Fibroblast of lung (primary cell): ENCODE measurements around the gene MYRIP. TPM values are rescaled to one million over a fixed set of nuclear protein-coding genes. Genes with fewer than 3 reads are reported as not detected.
A peak's percentile ranks its signal among the peaks of the same experiment; 100 is the strongest.

Experiments
- DNase-seq, 2 donors: peaks; one replicate each; pipeline versions ENCODE4 v3.0.0 to v3.0.0-alpha.2; 2010; ENCODE audit warnings: low read depth in 2 of 2
- H2AFZ ChIP-seq: 2 replicates; pipeline ENCODE4 v1.5.1; 2012; ENCODE audit warnings: low read length, control low read depth, inconsistent platforms
- H3K27ac ChIP-seq: 2 replicates; pipeline ENCODE4 v1.5.1; 2011; ENCODE audit warnings: low read length, control low read depth; ENCODE audit not compliant: insufficient read depth
- H3K27me3 ChIP-seq: 2 replicates; pipeline ENCODE4 v1.5.1; 2011; ENCODE audit warnings: mild to moderate bottlenecking, low read length; ENCODE audit not compliant: control insufficient read depth, insufficient read depth
- H3K36me3 ChIP-seq: 2 replicates; pipeline ENCODE4 v1.5.1; 2011; ENCODE audit warnings: low read length; ENCODE audit not compliant: control insufficient read depth, insufficient read depth
- H3K4me1 ChIP-seq: 2 replicates; pipeline ENCODE4 v1.5.1; 2011; ENCODE audit warnings: low read length; ENCODE audit not compliant: control insufficient read depth, insufficient read depth; ENCODE audit errors: extremely low read depth
- H3K4me2 ChIP-seq: 2 replicates; pipeline ENCODE4 v1.5.1; 2011; ENCODE audit warnings: low read length, control low read depth; ENCODE audit not compliant: insufficient read depth; ENCODE audit errors: extremely low read depth
- H3K4me3 ChIP-seq, 4 experiments: fragments of 200-600 bp in 1 of 4; sonication (generic) in 1 of 4; replicated peaks in 1 of 4; 2 replicates each; pipeline ENCODE4 v1.5.1; 2011 to 2016; ENCODE audit warnings: low read length in 4 of 4, low read depth in 3 of 4, mild to moderate bottlenecking in 3 of 4, control low read depth in 2 of 4, inconsistent platforms in 1 of 4, mixed read lengths in 1 of 4; ENCODE audit not compliant: insufficient read depth in 1 of 4; ENCODE audit errors: control extremely low read depth in 1 of 4
- H3K79me2 ChIP-seq: 2 replicates; pipeline ENCODE4 v1.5.1; 2012; ENCODE audit warnings: mild to moderate bottlenecking, low read length, inconsistent platforms; ENCODE audit not compliant: control insufficient read depth, insufficient read depth
- H3K9ac ChIP-seq: 2 replicates; pipeline ENCODE4 v1.5.1; 2011; ENCODE audit warnings: mild to moderate bottlenecking, low read length, control low read depth; ENCODE audit not compliant: insufficient read depth
- H3K9me3 ChIP-seq: 2 replicates; pipeline ENCODE4 v1.5.1; 2012; ENCODE audit warnings: low read depth, low read length; ENCODE audit not compliant: control insufficient read depth, insufficient read depth
- H4K20me1 ChIP-seq: 2 replicates; pipeline ENCODE4 v1.5.1; 2011; ENCODE audit warnings: low read length; ENCODE audit not compliant: control insufficient read depth, insufficient read depth; ENCODE audit errors: extremely low read depth
- CTCF ChIP-seq, 2 donors: IDR thresholded peaks in 1 of 2; conservative IDR thresholded peaks in 1 of 2; 1 replicate in 1 of 2; 2 replicates in 1 of 2; pipeline ENCODE4 v1.5.1; 2011 to 2012; ENCODE audit warnings: low read length in 2 of 2, control low read depth in 1 of 2, inconsistent platforms in 1 of 2, low read depth in 1 of 2, mild to moderate bottlenecking in 1 of 2
- EZH2 ChIP-seq: IDR thresholded peaks from 2 replicates; pipeline ENCODE4 v1.5.1; 2012; ENCODE audit warnings: low read length, control low read depth, mild to moderate bottlenecking; ENCODE audit errors: missing control alignments
- polyA plus RNA-seq, 2 donors: library from polyadenylated mRNA; depleted of rRNA in 1 of 2; stranded (reverse) in 1 of 2; unstranded in 1 of 2; fragments of >200 nt; gene quantifications; 2 replicates each; pipeline ENCODE4 v1.2.1, GENCODE V29; 2011 to 2012; ENCODE audit warnings: missing spikeins in 1 of 2
- total RNA-seq: library from RNA; depleted of rRNA; stranded (reverse); fragments of >200 nt; gene quantifications from 2 replicates; pipeline ENCODE4 v1.2.1, GENCODE V29; 2014

Gene MYRIP
- total and polyA plus RNA-seq, 2 donors (not counting 1 experiment from before 2014, with no cell fraction given), result 0.02 TPM; not detected in 1

- Histone ChIP-seq H2AFZ (no peak overlapping the region), H3K36me3 (no peaks in the 10 kb centered on the region), H3K4me2 (no peak overlapping the region), H3K4me1 (no peaks in the 10 kb centered on the region), H3K79me2 (no peaks in the 10 kb centered on the region), H3K9me3 (no peaks in the 10 kb centered on the region), H3K9ac (no peak overlapping the region), H3K27ac (no peak overlapping the region), H4K20me1 (no peaks in the 10 kb centered on the region), H3K4me3 (no peak overlapping the region), H3K27me3 (peaks cover 27% of the 10 kb centered on the region)
- DNase-seq, result no peak
- TF ChIP-seq EZH2 (no peak), CTCF (conservative IDR thresholded peaks at IDR 0.05 in 1 of 2, IDR thresholded peaks at IDR 0.05 in 1 of 2; ENCODE audit: low read depth in 1 of 2, low read length in 2 of 2) (no peak)
Observed at GRCh38 chr3:39806820-39807219, 2.6 kb upstream of the MYRIP start.

- DNase-seq, result no peak
- peak overlapping the region in 1 of 4 experiments; percentile 32 for H3K4me3 ChIP-seq
- no peaks in the 10 kb centered on the region for H3K79me2 ChIP-seq
- H3K9me3 ChIP-seq, result no peaks in the 10 kb centered on the region
- H4K20me1 ChIP-seq, result no peaks in the 10 kb centered on the region
- TF ChIP-seq EZH2, result peak; percentile 74
- TF ChIP-seq CTCF (conservative IDR thresholded peaks at IDR 0.05 in 1 of 2, IDR thresholded peaks at IDR 0.05 in 1 of 2; ENCODE audit: low read depth in 1 of 2, low read length in 2 of 2), result no peak
- peak overlapping the region; percentile 48 for H3K4me2 ChIP-seq
- H3K27me3 ChIP-seq, result peaks cover 27% of the 10 kb centered on the region
- H3K9ac ChIP-seq, result no peak overlapping the region
- no peaks in the 10 kb centered on the region for H3K4me1 ChIP-seq
- H3K36me3 ChIP-seq, result no peaks in the 10 kb centered on the region
- H2AFZ ChIP-seq, result no peak overlapping the region
- H3K27ac ChIP-seq, result no peak overlapping the region
Observed at GRCh38 chr3:39808467-39809180, 785 bp upstream of the MYRIP start.

- Histone ChIP-seq H2AFZ (no peak overlapping the region), H3K27ac (no peak overlapping the region), H4K20me1 (no peaks in the 10 kb centered on the region), H3K4me3 (peak overlapping the region in 1 of 4 experiments; percentile 40), H3K36me3 (no peaks in the 10 kb centered on the region), H3K4me2 (peak overlapping the region; percentile 67), H3K79me2 (no peaks in the 10 kb centered on the region), H3K27me3 (peaks cover 27% of the 10 kb centered on the region), H3K9me3 (no peaks in the 10 kb centered on the region), H3K9ac (no peak overlapping the region), H3K4me1 (no peaks in the 10 kb centered on the region)
- no peak for DNase-seq
- no peak for TF ChIP-seq CTCF (conservative IDR thresholded peaks at IDR 0.05 in 1 of 2, IDR thresholded peaks at IDR 0.05 in 1 of 2; ENCODE audit: low read depth in 1 of 2, low read length in 2 of 2)
- TF ChIP-seq EZH2, result peak; percentile 87
Observed at GRCh38 chr3:39809995-39810595, 686 bp downstream of the MYRIP start.
